ENCODE results near the gene AKR1C8. TPM values are rescaled to one million over a fixed set of nuclear protein-coding genes. Genes with fewer than 3 reads are reported as not detected.

Gene AKR1C8
- total and polyA plus RNA-seq, 2 of the 13 experiments (the other 11 are each of a cell fraction or from before 2014, with no cell fraction given), result 0.12 TPM; not detected in 1

- Histone ChIP-seq H3K27ac (ENCODE audit: extremely low read length, insufficient read depth, low read length) (peak overlapping the region; percentile 30), H3K4me1 (ENCODE audit: insufficient read depth, low read length) (peaks cover 46% of the 10 kb centered on the region), H3K36me3 (replicated peaks in 1 of 2; ENCODE audit: control insufficient read depth in 1 of 2, insufficient read depth in 2 of 2, low read length in 2 of 2) (no peaks in the 10 kb centered on the region), H3K9ac (ENCODE audit: insufficient read depth, low read depth, low read length) (no peak overlapping the region), H3K4me2 (ENCODE audit: low read depth, low read length) (0 out of 2 replicates have a peak overlapping the region, but pooled peaks have one; percentile 2), H4K20me1 (ENCODE audit: insufficient read depth, low read length) (no peaks in the 10 kb centered on the region), H3K9me3 (ENCODE audit: low read length) (peaks cover 9% of the 10 kb centered on the region), H3K4me3 (replicated peaks in 1 of 3; ENCODE audit: insufficient read depth in 1 of 3, low read depth in 2 of 3, low read length in 3 of 3) (no peak overlapping the region), H3K27me3 (ENCODE audit: control insufficient read depth in 1 of 2, insufficient read depth in 2 of 2, low read length in 2 of 2) (no peaks in the 10 kb centered on the region), H2AFZ (ENCODE audit: low read length) (no peak overlapping the region), H3K79me2 (ENCODE audit: insufficient read depth, low read length) (no peaks in the 10 kb centered on the region)
- POLR2A ChIA-PET, result interaction anchor here (1.1 kb wide), 1 partner anchor 91 kb away, joined by 3 read pairs; no protein-coding TSS in a partner anchor
- WGBS (ENCODE audit: low lambda C conversion rate), result 39% methylated on average over 5 of the region's 5 CpGs
- DNase-seq (ENCODE audit: low spot score), result peak; percentile 10
- intact Hi-C loops (cut with micrococcal nuclease; ENCODE audit: unreplicated experiment), result no loop called here
- FAIRE-seq, result no peak
- CTCF ChIA-PET (ENCODE audit: low intra/inter-chr PET ratio, low total read pairs), result no interaction called here
- BruUV-seq (replicated peaks), result no TSS peak
- in situ Hi-C loops (cut with HindIII; ENCODE audit: extremely low pct_ligation_motif_present, low pct_unique_long_range_greater_than_20kb), result no loop called here
- no peak for ATAC-seq
- TF ChIP-seq BCL6 (CRISPR knock-in tag; IDR thresholded peaks at IDR 0.05), result no peak
- TF ChIP-seq, protein P1, sequence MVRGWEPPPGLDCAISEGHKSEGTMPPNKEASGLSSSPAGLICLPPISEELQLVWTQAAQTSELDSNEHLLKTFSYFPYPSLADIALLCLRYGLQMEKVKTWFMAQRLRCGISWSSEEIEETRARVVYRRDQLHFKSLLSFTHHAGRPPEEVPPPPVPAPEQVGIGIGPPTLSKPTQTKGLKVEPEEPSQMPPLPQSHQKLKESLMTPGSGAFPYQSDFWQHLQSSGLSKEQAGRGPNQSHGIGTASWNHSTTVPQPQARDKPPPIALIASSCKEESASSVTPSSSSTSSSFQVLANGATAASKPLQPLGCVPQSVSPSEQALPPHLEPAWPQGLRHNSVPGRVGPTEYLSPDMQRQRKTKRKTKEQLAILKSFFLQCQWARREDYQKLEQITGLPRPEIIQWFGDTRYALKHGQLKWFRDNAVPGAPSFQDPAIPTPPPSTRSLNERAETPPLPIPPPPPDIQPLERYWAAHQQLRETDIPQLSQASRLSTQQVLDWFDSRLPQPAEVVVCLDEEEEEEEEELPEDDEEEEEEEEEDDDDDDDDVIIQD (CRISPR knock-in tag; IDR thresholded peaks at IDR 0.05; ENCODE audit: low read depth), result peak; percentile 97
- TF ChIP-seq ZNF263 (CRISPR knock-in tag; IDR thresholded peaks at IDR 0.05), result no peak
- no peak for TF ChIP-seq HOXA5 (CRISPR knock-in tag; IDR thresholded peaks at IDR 0.05)
- no peak for TF ChIP-seq EZH2 (conservative IDR thresholded peaks at IDR 0.05; ENCODE audit: low read depth, low read length)
- TF ChIP-seq ZNF614 (CRISPR knock-in tag; IDR thresholded peaks at IDR 0.05; ENCODE audit: borderline replicate concordance), result no peak
- TF ChIP-seq HMG20A (CRISPR knock-in tag; IDR thresholded peaks at IDR 0.05; ENCODE audit: borderline replicate concordance), result peak; percentile 31; the same call in 1 of the 2 replicates
- TF ChIP-seq HOXA9 (CRISPR knock-in tag; IDR thresholded peaks at IDR 0.05; ENCODE audit: borderline replicate concordance), result no peak
- no peak for TF ChIP-seq ZNF337 (CRISPR knock-in tag; IDR thresholded peaks at IDR 0.05; ENCODE audit: borderline replicate concordance, low read depth)
- peak; percentile 83 for TF ChIP-seq POGZ (CRISPR knock-in tag; IDR thresholded peaks at IDR 0.05)
- TF ChIP-seq ZNF790 (CRISPR knock-in tag; IDR thresholded peaks at IDR 0.05; ENCODE audit: borderline replicate concordance), result no peak
- TF ChIP-seq HDAC2 (CRISPR knock-in tag; IDR thresholded peaks at IDR 0.05), result no peak
- no peak for TF ChIP-seq NBN (conservative IDR thresholded peaks at IDR 0.05)
- TF ChIP-seq ZNF780A (CRISPR knock-in tag; IDR thresholded peaks at IDR 0.05), result no peak
- TF ChIP-seq NCOA1 (CRISPR knock-in tag; IDR thresholded peaks at IDR 0.05), result no peak
- no peak for TF ChIP-seq IRF1 (CRISPR knock-in tag; IDR thresholded peaks at IDR 0.05; ENCODE audit: low read depth)
- no peak for TF ChIP-seq ZNF546 (CRISPR knock-in tag; conservative IDR thresholded peaks at IDR 0.05)
- no peak for TF ChIP-seq SMAD9 (CRISPR knock-in tag; IDR thresholded peaks at IDR 0.05)
- TF ChIP-seq FOXK1 (CRISPR knock-in tag; IDR thresholded peaks at IDR 0.05; ENCODE audit: borderline replicate concordance, low read depth), result peak; percentile 41; the same call in 1 of the 2 replicates
- TF ChIP-seq ZNF205 (CRISPR knock-in tag; IDR thresholded peaks at IDR 0.05), result 0 out of 2 replicates have a peak, but pooled peaks have one; percentile 34
- TF ChIP-seq, protein P2, sequence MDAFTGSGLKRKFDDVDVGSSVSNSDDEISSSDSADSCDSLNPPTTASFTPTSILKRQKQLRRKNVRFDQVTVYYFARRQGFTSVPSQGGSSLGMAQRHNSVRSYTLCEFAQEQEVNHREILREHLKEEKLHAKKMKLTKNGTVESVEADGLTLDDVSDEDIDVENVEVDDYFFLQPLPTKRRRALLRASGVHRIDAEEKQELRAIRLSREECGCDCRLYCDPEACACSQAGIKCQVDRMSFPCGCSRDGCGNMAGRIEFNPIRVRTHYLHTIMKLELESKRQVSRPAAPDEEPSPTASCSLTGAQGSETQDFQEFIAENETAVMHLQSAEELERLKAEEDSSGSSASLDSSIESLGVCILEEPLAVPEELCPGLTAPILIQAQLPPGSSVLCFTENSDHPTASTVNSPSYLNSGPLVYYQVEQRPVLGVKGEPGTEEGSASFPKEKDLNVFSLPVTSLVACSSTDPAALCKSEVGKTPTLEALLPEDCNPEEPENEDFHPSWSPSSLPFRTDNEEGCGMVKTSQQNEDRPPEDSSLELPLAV (CRISPR knock-in tag; conservative IDR thresholded peaks at IDR 0.05; ENCODE audit: low read depth), result no peak
- TF ChIP-seq ZNF891 (CRISPR knock-in tag; IDR thresholded peaks at IDR 0.05), result no peak
Observed at GRCh38 chr10:5143137-5143536, 41.8 kb downstream of the AKR1C8 start.

Measured in HepG2 (cell line).